ENCODE measurements around the gene NANOS3.
A peak's percentile ranks its signal among the peaks of the same experiment; 100 is the strongest.

NANOS3 gene

DNA sequence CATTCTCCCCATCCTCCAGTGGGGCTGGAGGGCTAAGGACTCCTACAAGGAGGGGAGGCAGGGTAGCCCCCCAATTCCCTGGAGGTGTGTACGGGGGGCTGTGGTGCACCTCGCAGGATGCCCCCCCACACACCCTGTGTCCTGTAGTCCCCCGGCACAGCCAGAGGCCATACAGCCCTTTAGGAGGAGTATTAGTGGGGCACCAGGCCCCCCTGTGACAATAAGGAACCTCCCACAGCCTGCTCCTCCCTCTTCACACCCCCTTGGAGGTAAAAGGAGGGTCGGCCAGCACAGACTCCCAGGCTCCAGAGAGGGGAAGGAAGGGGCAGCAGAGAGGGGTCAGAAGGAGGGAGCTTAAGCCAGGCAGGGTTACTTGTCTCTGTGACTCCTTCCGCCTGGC lies at the start of gene NANOS3:
NANOS3 (plus strand) TSS at position 301 of the 400 bp plus-strand sequence. CDS start 115 bp downstream, outside the sequence.
- no peak for DNase-seq (ENCODE audit: low spot score)

DNA sequence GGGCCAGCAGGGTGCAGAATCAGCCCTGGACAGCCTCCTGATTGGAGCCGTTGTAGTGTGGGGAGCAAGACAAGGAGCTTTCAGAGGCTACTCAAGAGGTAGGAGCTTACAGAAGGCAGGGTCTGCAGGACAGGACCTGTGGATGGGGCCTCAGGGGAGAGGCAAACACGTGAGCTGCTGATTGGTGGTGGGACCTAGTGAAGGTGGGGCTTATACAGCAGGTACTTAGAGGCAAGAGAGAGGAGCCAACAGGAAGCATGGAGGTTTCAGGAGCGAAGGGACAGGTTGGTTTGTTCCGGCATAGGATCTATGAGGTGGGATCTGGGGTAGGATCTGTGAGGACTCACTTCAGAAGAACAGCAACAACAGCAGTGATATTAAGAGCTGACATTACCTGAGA lies 49.3 kb upstream of the NANOS3 start:
- DNase-seq (ENCODE audit: low spot score) = no peak

DNA sequence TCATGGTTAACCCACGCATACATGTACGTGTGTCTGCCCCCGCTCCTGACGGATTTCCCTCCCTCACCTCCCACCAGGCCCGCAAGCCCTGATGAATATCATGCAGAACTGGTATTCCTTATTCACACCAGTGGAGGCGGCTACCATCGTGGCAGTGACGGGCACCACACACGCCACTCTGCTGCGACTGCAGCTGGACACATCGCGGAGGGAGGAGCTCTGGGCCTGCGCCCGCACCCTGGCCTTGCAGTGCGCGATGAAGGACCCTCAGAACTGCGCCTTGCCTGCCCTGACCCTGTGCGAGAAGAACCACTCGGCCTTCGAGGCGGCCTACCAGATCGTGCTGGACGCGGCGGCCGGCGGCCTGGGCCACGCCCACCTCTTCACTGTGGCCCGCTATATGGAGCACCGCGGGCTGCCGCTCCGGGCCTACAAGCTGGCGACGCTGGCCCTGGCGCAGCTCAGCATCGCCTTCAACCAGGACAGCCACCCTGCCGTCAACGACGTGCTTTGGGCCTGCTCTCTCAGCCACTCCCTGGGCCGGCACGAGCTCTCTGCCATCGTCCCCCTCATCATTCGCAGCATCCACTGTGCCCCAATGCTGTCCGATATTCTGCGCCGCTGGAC lies 46.7 kb upstream of the NANOS3 start:
- DNase-seq (ENCODE audit: low spot score) = no peak

- DNase-seq (ENCODE audit: low spot score) = no peak
Measured at GRCh38 chr19:13830741-13831536, 46.0 kb upstream of the NANOS3 start.

GRCh38 chr19:13831537-13832467 lies 45.1 kb upstream of the NANOS3 start:
- DNase-seq (ENCODE audit: low spot score) = no peak

DNA sequence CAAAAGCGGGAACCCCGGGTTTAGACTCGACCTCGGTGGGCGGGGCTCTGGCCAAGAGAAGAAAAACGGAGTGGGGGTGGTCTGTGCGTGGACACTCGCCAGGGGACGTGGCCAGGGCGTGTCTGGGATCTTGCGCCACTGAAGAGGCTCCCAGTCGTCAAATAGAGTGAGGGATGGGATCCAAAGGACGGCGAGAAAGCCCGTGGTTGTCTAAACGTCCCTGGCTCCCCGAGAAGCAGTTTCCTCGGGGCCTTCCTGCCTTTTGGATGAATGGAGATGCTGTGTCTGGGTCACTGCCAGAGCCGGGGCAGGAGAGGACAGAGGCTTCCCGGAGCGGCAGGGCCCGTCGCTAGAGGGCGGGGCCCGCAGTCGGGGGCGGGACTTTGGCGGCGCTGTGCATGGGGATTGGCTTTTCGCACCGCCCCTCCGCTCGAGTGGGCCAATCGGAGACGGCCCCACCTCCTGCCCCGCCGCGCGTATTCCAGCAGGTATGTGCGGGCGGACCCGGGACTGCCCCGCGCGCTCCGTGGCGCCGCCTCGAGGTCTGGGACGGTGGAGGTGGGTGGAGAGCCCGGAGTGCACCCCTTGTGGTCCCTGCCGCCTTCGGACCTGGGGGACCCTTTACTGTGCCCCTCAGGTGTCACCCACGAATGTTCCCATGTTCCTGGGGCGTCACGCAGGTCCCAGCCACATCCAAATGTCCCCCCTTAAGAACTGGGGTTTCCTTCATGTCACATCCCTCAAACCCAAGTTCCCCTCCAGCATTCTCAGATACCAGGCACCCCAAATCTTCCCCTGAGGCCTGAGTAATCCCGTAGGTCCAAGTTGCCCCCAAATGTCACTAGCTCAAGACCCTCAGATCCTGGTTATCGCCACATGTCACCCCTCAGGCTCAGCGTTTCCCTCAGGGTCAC lies 43.3 kb upstream of the NANOS3 start:
- DNase-seq (ENCODE audit: low spot score) = peak; percentile 93

DNA sequence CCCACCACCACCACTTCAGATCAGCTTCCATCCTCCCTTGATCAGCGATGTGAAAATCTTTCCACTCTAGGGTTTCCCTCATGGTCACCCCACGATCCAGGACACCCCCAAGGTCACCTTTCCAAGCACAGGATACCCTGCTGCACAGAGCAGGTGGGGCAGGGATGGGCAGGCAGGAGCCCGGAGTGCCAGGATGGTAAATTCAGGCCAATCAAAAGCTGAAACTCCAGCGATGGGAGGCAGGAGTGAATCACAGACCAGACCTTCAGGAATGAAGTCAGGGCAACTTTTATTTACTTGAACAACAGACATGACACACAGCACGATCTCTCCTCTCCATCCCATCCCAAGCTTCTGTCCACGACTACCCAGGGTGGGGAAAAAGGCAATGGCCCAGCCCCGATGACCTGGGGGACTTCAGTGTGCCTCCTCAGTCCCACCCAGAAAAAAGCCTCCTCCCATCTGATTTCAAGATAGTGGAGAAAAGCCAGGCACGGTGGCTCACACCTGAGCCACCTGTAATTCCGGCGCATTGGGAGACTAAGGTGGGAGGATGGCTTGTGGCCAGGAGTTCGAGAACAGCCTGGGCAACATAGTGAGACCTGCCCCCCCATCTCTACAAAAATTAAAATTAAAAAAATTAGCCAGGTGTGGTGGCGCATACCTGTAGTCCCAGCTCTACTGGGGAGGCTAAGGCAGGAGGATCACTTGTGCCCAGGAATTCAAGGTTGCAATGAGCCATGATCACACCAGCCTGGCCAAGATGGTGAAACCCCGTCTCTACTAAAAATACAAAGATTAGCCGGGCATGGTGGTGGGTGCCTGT lies 42.5 kb upstream of the NANOS3 start:
- DNase-seq (ENCODE audit: low spot score) = no peak

DNA sequence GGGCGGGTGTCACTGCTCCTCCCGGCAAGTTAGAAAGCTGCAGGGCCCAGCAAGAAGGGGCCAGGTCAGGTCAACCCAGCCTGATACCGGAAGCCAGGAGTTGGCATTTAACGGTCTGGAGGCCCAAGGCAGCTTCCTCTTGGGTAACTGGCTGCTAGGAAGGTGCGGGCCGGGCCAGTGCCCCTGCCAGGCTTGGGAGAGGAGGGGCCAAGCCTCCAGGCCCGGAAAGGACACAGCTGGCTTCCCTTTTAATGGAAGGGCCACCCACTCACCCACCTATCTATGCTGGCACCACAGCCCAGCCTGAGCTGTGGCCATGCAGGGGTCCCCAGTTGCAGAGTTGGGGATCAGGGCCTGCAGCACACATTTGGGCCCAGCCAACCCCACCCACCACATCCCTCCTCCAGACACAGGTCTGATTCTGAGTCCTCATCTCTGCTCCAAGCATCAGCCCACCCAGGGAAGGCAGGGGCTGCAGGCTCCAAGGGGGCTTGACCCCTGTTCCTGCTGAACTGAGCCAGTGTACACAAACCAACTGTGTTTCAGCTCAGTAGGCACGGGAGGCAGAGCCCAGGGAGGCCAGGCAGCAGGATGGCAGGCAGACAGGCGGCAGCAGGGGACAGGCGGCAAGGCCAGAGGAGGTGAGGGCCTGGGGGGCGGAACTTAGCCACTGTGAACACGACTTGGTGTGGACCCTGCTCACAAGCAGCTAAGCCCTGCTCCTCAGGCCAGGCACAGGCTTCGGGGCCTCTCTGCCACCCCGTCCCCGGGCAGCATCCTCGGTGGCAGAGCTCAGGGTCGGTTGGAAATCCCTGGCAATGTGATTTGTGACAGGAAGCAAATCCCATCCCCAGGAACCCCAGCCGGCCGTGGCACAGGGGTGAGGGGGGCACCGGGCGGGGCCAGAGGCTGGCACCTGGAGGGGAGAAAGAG lies 40.9 kb upstream of the NANOS3 start:
- DNase-seq (ENCODE audit: low spot score) = no peak

- no peak for DNase-seq (ENCODE audit: low spot score)
Measured at GRCh38 chr19:13838435-13839129, 38.4 kb upstream of the NANOS3 start.

DNA sequence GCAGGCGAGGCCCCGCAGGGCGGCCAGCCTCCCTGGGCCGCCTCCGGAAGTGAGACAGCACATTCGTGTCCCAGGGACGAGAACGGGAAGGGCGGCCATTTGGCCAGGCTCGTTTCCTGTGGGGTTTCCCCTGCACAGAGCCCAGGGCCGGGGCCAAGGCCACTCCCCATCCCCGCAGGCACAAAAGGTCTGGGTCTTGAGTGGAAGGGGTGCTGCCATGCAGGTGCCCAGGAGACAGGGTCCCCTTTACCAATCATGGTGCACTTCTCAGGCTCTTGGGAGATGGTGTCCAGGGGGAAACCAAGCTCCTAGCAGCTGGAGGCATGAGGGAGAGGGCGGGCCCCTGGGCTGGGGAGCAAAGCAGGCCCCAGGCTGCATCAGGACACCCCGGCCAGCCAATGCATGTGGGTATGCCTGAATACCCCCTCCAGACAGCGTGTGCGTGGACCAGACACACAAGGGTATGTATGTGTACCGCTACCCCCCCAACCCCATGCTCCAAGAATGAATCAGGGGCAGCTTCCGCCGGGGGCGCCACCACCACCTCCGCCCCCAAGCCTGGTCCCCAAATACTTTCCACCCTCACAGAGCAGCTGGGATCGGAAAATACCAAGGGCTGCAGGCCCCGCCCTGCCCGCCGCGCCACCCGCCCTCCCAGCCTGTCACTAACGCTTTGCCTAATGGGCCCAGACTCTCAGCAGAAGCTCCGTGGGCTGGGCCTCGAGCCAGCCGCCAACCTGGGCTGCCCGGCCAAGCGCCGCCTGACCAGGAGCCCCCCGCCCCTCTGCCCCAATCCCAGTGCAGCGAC lies 37.6 kb upstream of the NANOS3 start:
- DNase-seq (ENCODE audit: low spot score) = peak; percentile 90

DNA sequence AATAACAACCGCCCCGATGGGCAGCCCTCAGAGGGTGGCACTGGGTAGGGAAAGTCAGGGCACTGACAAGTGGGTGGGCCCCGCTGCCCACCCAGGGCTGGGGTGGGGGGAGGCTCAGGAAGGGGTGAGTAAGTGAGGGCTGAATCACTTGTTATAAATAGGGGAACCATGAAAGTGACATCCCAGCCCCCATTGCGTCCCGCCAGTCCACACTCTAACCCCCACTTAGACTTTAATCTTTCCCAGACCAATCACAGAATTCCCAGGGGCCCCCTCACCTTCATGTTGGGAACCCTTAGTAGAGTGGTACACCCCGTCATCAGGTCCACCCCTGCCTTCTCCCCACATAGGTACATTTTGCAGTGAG lies 37.0 kb upstream of the NANOS3 start:
- no peak for DNase-seq (ENCODE audit: low spot score)

DNA sequence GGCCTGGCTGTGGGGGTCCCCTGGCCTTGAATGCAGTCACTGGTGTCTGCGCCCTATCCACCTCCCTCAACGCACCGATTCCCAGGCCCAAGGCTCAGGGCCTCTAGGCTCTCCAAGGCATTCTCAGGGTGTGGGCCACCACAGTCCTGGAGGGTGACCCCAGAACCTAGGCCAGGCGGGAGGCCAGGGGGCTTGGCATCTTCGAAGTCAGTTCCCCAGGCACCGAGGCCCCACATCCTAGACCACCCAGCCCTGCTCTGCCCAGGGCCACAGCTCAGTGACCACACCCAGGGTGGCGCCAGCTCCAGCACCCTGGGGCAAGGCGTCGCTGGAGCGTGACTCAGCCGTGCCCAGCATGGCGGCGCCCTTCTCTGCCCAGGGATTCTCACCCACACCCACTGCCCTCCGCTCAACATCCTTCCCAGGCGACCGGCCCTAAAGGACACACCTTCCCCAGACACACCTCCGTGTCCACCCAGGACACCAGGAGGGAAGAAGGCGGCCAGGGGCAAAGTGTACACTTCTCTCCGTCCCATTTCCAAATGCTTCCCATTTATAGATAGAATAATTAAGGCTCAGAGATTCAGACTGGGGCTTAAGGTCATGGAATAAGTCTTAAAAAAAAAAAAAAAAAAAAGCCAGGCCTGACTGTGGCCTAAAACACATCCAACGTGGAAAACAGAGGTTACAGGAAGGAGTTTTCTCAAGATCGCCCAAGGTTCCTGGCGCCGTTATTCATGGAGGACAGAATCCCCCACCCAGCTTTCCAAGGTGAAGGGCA lies 36.4 kb upstream of the NANOS3 start:
- DNase-seq (ENCODE audit: low spot score) = no peak

- DNase-seq (ENCODE audit: low spot score) = no peak
Measured at GRCh38 chr19:13841086-13841961, 35.6 kb upstream of the NANOS3 start.

- no peak for DNase-seq (ENCODE audit: low spot score)
Measured at GRCh38 chr19:13841962-13842290, 35.0 kb upstream of the NANOS3 start.

GRCh38 chr19:13842291-13843103 lies 34.4 kb upstream of the NANOS3 start:
- peak; percentile 93 for DNase-seq (ENCODE audit: low spot score)

Measured in left forelimb (tissue), 1 donor.